ENCODE results near the gene PCF11.

- TF ChIP-seq CTCF (IDR thresholded peaks at IDR 0.05) (no peak), POLR2A (IDR thresholded peaks at IDR 0.05) (no peak)
These were observed 63.3 kb downstream of the PCF11 start for GRCh38 chr11:83220260-83220659.

Measured in uterus (tissue), 2 donors.